Measurements from ENCODE around the gene NUP188. TPM values are rescaled to one million over a fixed set of nuclear protein-coding genes. Genes with fewer than 3 reads are reported as not detected.

Gene NUP188
- total and polyA plus RNA-seq, 2 experiments from 2014 or later = 28.1 TPM

DNA sequence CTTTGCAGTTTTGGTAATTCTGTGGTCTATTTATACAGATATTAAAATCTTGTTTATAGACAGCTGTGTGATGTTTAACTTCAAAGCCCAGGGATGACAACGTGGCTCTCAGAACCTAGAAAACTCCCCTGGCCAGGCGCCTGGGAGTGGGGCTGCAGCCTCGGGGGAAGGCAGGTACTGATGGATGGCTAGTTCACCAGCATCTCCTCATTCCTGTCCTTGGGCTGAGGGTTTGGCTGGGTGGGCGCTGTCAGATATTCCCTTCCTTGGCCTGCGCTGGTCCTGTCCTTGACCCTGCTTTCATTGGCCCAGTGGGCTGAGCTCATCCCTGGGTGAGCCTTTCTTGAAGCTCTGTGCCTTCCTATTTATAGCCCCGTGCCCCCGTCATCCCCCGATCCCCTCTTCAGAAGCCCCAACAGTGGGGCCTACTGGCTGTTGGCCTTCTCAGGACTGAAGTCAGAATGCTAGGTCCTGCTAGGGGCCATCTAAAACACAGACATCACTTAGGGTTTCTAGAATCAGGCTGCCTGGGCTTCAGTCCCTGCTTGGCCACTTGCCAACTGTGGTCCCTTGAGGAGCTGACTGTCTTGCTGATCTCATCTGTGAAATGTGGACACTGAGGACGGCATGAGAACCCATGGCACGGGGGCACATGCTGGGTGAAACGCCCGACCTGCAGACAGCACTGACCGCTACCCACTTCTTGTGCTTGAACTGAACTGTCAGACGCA lies 59.7 kb downstream of the NUP188 start:
- 93% methylated on average over 14 of the region's 14 CpGs for WGBS (ENCODE audit: low lambda C conversion rate, missing lambda C conversion rate)
- H3K4me1 ChIP-seq (ENCODE audit: insufficient read depth) = no peaks in the 10 kb centered on the region
- no peak overlapping the region for H3K4me3 ChIP-seq
- no peak overlapping the region for H3K27ac ChIP-seq
- no peak for TF ChIP-seq EZH2phosphoT487 (IDR thresholded peaks at IDR 0.05; ENCODE audit: low read depth, severe bottlenecking, unreplicated experiment)
- TF ChIP-seq, protein P1, sequence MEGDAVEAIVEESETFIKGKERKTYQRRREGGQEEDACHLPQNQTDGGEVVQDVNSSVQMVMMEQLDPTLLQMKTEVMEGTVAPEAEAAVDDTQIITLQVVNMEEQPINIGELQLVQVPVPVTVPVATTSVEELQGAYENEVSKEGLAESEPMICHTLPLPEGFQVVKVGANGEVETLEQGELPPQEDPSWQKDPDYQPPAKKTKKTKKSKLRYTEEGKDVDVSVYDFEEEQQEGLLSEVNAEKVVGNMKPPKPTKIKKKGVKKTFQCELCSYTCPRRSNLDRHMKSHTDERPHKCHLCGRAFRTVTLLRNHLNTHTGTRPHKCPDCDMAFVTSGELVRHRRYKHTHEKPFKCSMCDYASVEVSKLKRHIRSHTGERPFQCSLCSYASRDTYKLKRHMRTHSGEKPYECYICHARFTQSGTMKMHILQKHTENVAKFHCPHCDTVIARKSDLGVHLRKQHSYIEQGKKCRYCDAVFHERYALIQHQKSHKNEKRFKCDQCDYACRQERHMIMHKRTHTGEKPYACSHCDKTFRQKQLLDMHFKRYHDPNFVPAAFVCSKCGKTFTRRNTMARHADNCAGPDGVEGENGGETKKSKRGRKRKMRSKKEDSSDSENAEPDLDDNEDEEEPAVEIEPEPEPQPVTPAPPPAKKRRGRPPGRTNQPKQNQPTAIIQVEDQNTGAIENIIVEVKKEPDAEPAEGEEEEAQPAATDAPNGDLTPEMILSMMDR (IDR thresholded peaks at IDR 0.05; ENCODE audit: poor library complexity) = no peak
- no peak for TF ChIP-seq EZH2 (IDR thresholded peaks at IDR 0.05; ENCODE audit: borderline replicate concordance)
- H2AFZ ChIP-seq = no peak overlapping the region
- H4K20me1 ChIP-seq (ENCODE audit: insufficient read depth, poor library complexity, severe bottlenecking) = no peaks in the 10 kb centered on the region
- H3K27me3 ChIP-seq = no peaks in the 10 kb centered on the region
- peak; percentile 22 for DNase-seq (ENCODE audit: low spot score)
- H3K4me2 ChIP-seq = no peak overlapping the region
- no peaks in the 10 kb centered on the region for H3K79me2 ChIP-seq
- no peaks in the 10 kb centered on the region for H3K9me3 ChIP-seq (ENCODE audit: low read depth)
- H3K36me3 ChIP-seq (replicated peaks; ENCODE audit: insufficient read depth, low read depth) = no peaks in the 10 kb centered on the region
- no peaks in the 10 kb centered on the region for H3K9me2 ChIP-seq (replicated peaks; ENCODE audit: insufficient read depth)

DNA sequence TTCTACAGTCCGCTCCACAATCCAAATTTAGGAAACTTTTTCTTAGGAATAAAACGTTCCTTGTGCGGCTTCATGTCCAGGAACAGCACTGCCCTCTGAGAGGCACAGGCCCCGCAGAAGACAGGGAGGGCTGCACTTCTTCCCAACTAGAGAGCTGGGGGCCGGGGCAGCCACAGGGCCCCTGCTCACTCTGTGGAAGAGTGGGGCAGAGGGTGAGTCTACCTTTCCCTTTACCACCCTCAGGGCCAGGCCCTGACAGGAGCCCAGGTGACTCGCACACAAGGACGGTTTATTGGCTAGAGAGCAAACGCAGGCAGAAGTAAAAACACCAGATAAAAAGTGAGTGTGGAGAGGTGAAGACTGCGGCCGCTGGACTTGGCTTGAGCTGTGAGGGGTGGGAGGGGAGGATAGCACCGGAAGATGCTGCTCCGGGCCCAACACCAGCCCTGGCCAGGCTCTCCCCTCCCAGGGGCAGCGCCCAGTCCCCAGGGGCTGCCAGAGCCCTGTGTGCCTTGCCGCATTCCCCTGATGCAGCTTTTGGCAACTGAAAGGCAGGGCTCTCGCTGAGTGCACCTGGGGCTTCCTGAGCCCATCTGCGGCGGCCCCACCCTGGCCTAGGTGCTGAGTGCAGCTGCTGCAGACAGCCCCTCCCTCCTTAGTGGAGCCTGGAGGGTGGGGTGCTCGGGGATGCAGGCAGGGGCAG lies 60.4 kb downstream of the NUP188 start:
- no peaks in the 10 kb centered on the region for H3K36me3 ChIP-seq (replicated peaks; ENCODE audit: insufficient read depth, low read depth)
- H3K79me2 ChIP-seq = no peaks in the 10 kb centered on the region
- no peak overlapping the region for H3K27ac ChIP-seq
- no peak overlapping the region for H3K4me3 ChIP-seq
- H3K9me3 ChIP-seq (ENCODE audit: low read depth) = no peaks in the 10 kb centered on the region
- H2AFZ ChIP-seq = no peak overlapping the region
- TF ChIP-seq EZH2phosphoT487 (IDR thresholded peaks at IDR 0.05; ENCODE audit: low read depth, severe bottlenecking, unreplicated experiment) (no peak), EZH2 (IDR thresholded peaks at IDR 0.05; ENCODE audit: borderline replicate concordance) (no peak)
- TF ChIP-seq, protein P1 (IDR thresholded peaks at IDR 0.05; ENCODE audit: poor library complexity) = no peak
- no peak overlapping the region for H3K4me2 ChIP-seq
- DNase-seq (ENCODE audit: low spot score) = peak; percentile 2
- H3K9me2 ChIP-seq (replicated peaks; ENCODE audit: insufficient read depth) = no peaks in the 10 kb centered on the region
- H3K4me1 ChIP-seq (ENCODE audit: insufficient read depth) = no peaks in the 10 kb centered on the region
- no peaks in the 10 kb centered on the region for H3K27me3 ChIP-seq
- no peaks in the 10 kb centered on the region for H4K20me1 ChIP-seq (ENCODE audit: insufficient read depth, poor library complexity, severe bottlenecking)
- 91% methylated on average over 18 of the region's 18 CpGs for WGBS (ENCODE audit: low lambda C conversion rate, missing lambda C conversion rate)

DNA sequence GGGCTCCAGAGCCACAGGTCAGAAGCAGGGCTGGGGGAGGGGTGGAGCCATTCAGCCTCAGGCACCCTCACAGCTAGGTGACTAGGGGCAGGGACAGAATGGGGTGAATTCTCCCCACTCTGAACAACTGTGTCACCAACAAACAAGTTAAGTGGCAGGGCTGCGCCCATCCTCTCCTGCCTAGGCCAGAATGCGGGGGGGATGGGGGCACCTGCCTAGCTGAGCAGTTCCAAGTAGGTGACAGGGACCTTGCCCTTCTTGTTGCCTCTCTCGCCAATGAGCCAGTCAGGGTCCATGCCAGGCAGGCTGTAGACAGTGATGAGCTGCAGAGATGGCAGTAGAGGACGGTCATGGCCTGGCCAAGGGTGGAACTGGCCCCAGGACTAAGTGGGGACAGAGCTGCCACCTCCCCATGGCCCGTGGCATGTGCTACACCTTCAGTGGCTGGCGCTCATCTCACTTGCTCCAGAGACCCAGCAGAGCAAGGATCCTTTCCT lies 61.0 kb downstream of the NUP188 start:
- H3K79me2 ChIP-seq = no peaks in the 10 kb centered on the region
- no peaks in the 10 kb centered on the region for H3K9me2 ChIP-seq (replicated peaks; ENCODE audit: insufficient read depth)
- H3K4me2 ChIP-seq = no peak overlapping the region
- TF ChIP-seq EZH2 (IDR thresholded peaks at IDR 0.05; ENCODE audit: borderline replicate concordance) = no peak
- TF ChIP-seq, protein P1 (IDR thresholded peaks at IDR 0.05; ENCODE audit: poor library complexity) = no peak
- no peak for TF ChIP-seq EZH2phosphoT487 (IDR thresholded peaks at IDR 0.05; ENCODE audit: low read depth, severe bottlenecking, unreplicated experiment)
- H2AFZ ChIP-seq = no peak overlapping the region
- no peak overlapping the region for H3K27ac ChIP-seq
- H3K4me1 ChIP-seq (ENCODE audit: insufficient read depth) = no peaks in the 10 kb centered on the region
- no peaks in the 10 kb centered on the region for H3K36me3 ChIP-seq (replicated peaks; ENCODE audit: insufficient read depth, low read depth)
- no peaks in the 10 kb centered on the region for H3K27me3 ChIP-seq
- 94% methylated on average over 6 of the region's 6 CpGs for WGBS (ENCODE audit: low lambda C conversion rate, missing lambda C conversion rate)
- no peak overlapping the region for H3K4me3 ChIP-seq
- no peaks in the 10 kb centered on the region for H4K20me1 ChIP-seq (ENCODE audit: insufficient read depth, poor library complexity, severe bottlenecking)
- peak; percentile 8 for DNase-seq (ENCODE audit: low spot score)
- H3K9me3 ChIP-seq (ENCODE audit: low read depth) = no peaks in the 10 kb centered on the region

All from hepatocyte (in vitro differentiated cells).